Endothelial cell of umbilical vein (primary cell): ENCODE measurements around the gene SHLD2. TPM values are rescaled to one million over a fixed set of nuclear protein-coding genes. Genes with fewer than 3 reads are reported as not detected.
A peak's percentile ranks its signal among the peaks of the same experiment; 100 is the strongest.
"Not testable (repeated sequence)": the region's sequence is repeated elsewhere in the genome, so short reads cannot be mapped to it uniquely, and the experiment has no call there.

Experiments used
- BruUV-seq: library from RNA; stranded (reverse); fragments of 400-500 nt; replicated peaks from 2 replicates; lab custom pipeline; 2021; lab: Mats Ljungman, UMichigan
- CTCF ChIA-PET: fragments of 300-600, 350-600 bp; sonication (Branson Sonifier 250); formaldehyde crosslinking; loops from one replicate; lab custom pipeline; 2021; ENCODE audit warnings: antibody characterized with exemption, inconsistent platforms; lab: Charles Lee
- POLR2A ChIA-PET: fragments of 300-600, 350-600 bp; sonication (Branson Sonifier 250); formaldehyde crosslinking; loops from one replicate; lab custom pipeline; 2021; ENCODE audit warnings: antibody characterized with exemption, inconsistent platforms; lab: Charles Lee
- DNase-seq: peaks from one replicate; pipeline ENCODE4 v3.0.0-alpha.2; 2011; ENCODE audit warnings: low read depth, low spot score
- FAIRE-seq: peaks from 2 replicates; lab custom pipeline; 2011; peaks lifted over from hg19 to GRCh38; lab: Jason Lieb, UNC
- H2AFZ ChIP-seq: 2 replicates; pipeline ENCODE4 v1.6.0; 2012; ENCODE audit warnings: low read depth, low read length, control low read depth, inconsistent platforms
- H3K27ac ChIP-seq: 2 replicates; pipeline ENCODE4 v1.5.1; 2011; ENCODE audit warnings: low read depth, mild to moderate bottlenecking, control low read depth, low read length, moderate library complexity; ENCODE audit not compliant: insufficient read depth
- H3K27me3 ChIP-seq, 2 experiments: 2 replicates each; pipeline versions ENCODE4 v1.6.0 to v1.6.1; 2011; ENCODE audit warnings: low read length in 2 of 2, mixed read lengths in 1 of 2; ENCODE audit not compliant: control insufficient read depth in 2 of 2, insufficient read depth in 2 of 2
- H3K36me3 ChIP-seq, 2 experiments: 2 replicates in 1 of 2; 3 replicates in 1 of 2; pipeline ENCODE4 v1.5.1; 2011; ENCODE audit warnings: low read length in 2 of 2, mild to moderate bottlenecking in 1 of 2, moderate library complexity in 1 of 2; ENCODE audit not compliant: control insufficient read depth in 2 of 2, insufficient read depth in 2 of 2; ENCODE audit errors: extremely low read depth in 1 of 2
- H3K4me1 ChIP-seq: 3 replicates; pipeline ENCODE4 v1.5.1; 2011; ENCODE audit warnings: mild to moderate bottlenecking, low read length; ENCODE audit not compliant: control insufficient read depth, insufficient read depth; ENCODE audit errors: extremely low read depth
- H3K4me2 ChIP-seq: 2 replicates; pipeline ENCODE4 v1.6.1; 2011; ENCODE audit warnings: low read length, control low read depth, mixed read lengths; ENCODE audit not compliant: insufficient read depth
- H3K4me3 ChIP-seq, 3 experiments: fragments of 200-600 bp in 1 of 3; sonication (generic), shearing (Covaris generic) in 1 of 3; replicated peaks in 1 of 3; 2 replicates each; pipeline ENCODE4 v1.5.1; 2011 to 2016; ENCODE audit warnings: control low read depth in 3 of 3, low read length in 3 of 3, mild to moderate bottlenecking in 2 of 3, inconsistent platforms in 1 of 3, low read depth in 1 of 3, moderate library complexity in 1 of 3; ENCODE audit not compliant: insufficient read depth in 1 of 3
- H3K79me2 ChIP-seq: 2 replicates; pipeline ENCODE4 v1.6.0; 2012; ENCODE audit warnings: low read length, inconsistent platforms; ENCODE audit not compliant: control insufficient read depth, insufficient read depth
- H3K9ac ChIP-seq: replicated peaks from 2 replicates; pipeline ENCODE3; 2011; ENCODE audit warnings: low read length, control low read depth; ENCODE audit not compliant: insufficient read depth; ENCODE audit errors: extremely low read depth
- H3K9me1 ChIP-seq: replicated peaks from 3 replicates; pipeline ENCODE4 v1.6.0; 2011; ENCODE audit warnings: mild to moderate bottlenecking, low read length; ENCODE audit not compliant: control insufficient read depth, insufficient read depth; ENCODE audit errors: extremely low read depth
- H3K9me3 ChIP-seq: replicated peaks from 2 replicates; pipeline ENCODE4 v1.5.1; 2012; ENCODE audit warnings: low read length, inconsistent platforms; ENCODE audit not compliant: control insufficient read depth, insufficient read depth
- H4K20me1 ChIP-seq: replicated peaks from 2 replicates; pipeline ENCODE3; 2011; ENCODE audit warnings: mild to moderate bottlenecking, low read length; ENCODE audit not compliant: control insufficient read depth, insufficient read depth; ENCODE audit errors: extremely low read depth
- dilution Hi-C: fragments of 300-500 bp; cut with MboI; formaldehyde crosslinking; loops from one replicate; pipeline ENCODE4 v1.15.0; 2019; ENCODE audit warnings: low sequenced_read_pairs; ENCODE audit not compliant: extremely low pct_ligation_motif_present
- intact Hi-C: fragments of 100-400 bp; cut with micrococcal nuclease; formaldehyde crosslinking; loops from one replicate; pipeline ENCODE4 v1.10.0; 2022
- polyA plus RNA-seq, 4 experiments: library from polyadenylated mRNA; depleted of rRNA in 3 of 4; stranded (reverse) in 3 of 4; unstranded in 1 of 4; fragments of >200 nt; gene quantifications; 2 replicates each; pipeline versions ENCODE4 v1.2.1 to v1.2.3, GENCODE V29; 2011 to 2012; ENCODE audit warnings: missing spikeins in 1 of 4
- total RNA-seq: library from RNA; stranded (reverse); gene quantifications from 2 replicates; pipeline ENCODE4 v1.2.3, GENCODE V29; 2021

Gene SHLD2
- total and polyA plus RNA-seq, 2 donors (not counting 3 experiments of a cell fraction or from before 2014, with no cell fraction given) = 6.1 to 22.4 TPM

GRCh38 chr10:87127048-87127447, 32.0 kb downstream of the SHLD2 start:
- FAIRE-seq, H3K9me3 ChIP-seq, POLR2A ChIA-PET, H3K79me2 ChIP-seq, H3K4me2 ChIP-seq, H3K36me3 ChIP-seq, H3K9me1 ChIP-seq, BruUV-seq, H3K27me3 ChIP-seq, DNase-seq, H3K9ac ChIP-seq, H3K4me3 ChIP-seq, intact Hi-C loops, H3K4me1 ChIP-seq, H4K20me1 ChIP-seq, CTCF ChIA-PET, H2AFZ ChIP-seq, H3K27ac ChIP-seq, dilution Hi-C loops: not testable (repeated sequence)

GRCh38 chr10:87127607-87128156, 32.7 kb downstream of the SHLD2 start:
- H3K9me3 ChIP-seq, CTCF ChIA-PET, POLR2A ChIA-PET, H3K79me2 ChIP-seq, H2AFZ ChIP-seq, intact Hi-C loops, H4K20me1 ChIP-seq, FAIRE-seq, H3K9ac ChIP-seq, H3K4me1 ChIP-seq, H3K4me2 ChIP-seq, BruUV-seq, H3K27ac ChIP-seq, H3K27me3 ChIP-seq, dilution Hi-C loops, H3K9me1 ChIP-seq, H3K4me3 ChIP-seq, H3K36me3 ChIP-seq, DNase-seq: not testable (repeated sequence)

- H2AFZ ChIP-seq, CTCF ChIA-PET, intact Hi-C loops, H4K20me1 ChIP-seq, BruUV-seq, H3K79me2 ChIP-seq, H3K9ac ChIP-seq, H3K9me3 ChIP-seq, H3K36me3 ChIP-seq, H3K27me3 ChIP-seq, dilution Hi-C loops, H3K27ac ChIP-seq, FAIRE-seq, H3K4me3 ChIP-seq, POLR2A ChIA-PET, H3K4me2 ChIP-seq, H3K4me1 ChIP-seq, H3K9me1 ChIP-seq: not testable (repeated sequence)
- peak; percentile 33 for DNase-seq
These were observed 37.2 kb downstream of the SHLD2 start for GRCh38 chr10:87132176-87132575.

- dilution Hi-C loops, BruUV-seq, H4K20me1 ChIP-seq, H3K9me1 ChIP-seq, DNase-seq, H3K4me3 ChIP-seq, H3K79me2 ChIP-seq, H3K4me2 ChIP-seq, H3K9ac ChIP-seq, FAIRE-seq, H3K9me3 ChIP-seq, H2AFZ ChIP-seq, H3K4me1 ChIP-seq, POLR2A ChIA-PET, H3K36me3 ChIP-seq, H3K27ac ChIP-seq, H3K27me3 ChIP-seq, intact Hi-C loops, CTCF ChIA-PET: not testable (repeated sequence)
These were observed 38.9 kb downstream of the SHLD2 start for GRCh38 chr10:87133936-87134335.
